ENCODE data around the gene FGF12.

The FGF12 gene

DNA sequence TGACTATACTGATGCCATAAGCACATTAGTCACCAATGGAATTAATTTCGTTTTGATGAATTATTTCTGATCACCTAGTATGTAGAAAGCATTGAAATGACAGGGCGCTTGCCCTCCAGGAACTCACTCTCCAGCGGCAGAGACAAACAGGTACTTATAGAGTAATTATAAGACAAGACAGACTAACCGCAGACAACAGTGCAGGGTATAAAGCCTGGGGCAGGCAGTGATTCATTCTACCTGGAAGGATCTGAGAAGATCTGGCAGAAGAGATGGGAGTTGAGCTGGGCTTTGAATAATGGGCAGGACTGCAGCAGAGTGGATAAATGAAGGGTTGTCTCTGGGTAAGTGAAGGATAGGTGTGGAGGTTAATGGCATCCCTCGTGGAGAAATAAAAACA is 331.8 kb downstream of the FGF12 start:
- in situ Hi-C loops (cut with MboI; ENCODE audit: low pct_unique_long_range_greater_than_20kb, low sequenced_read_pairs, unreplicated experiment) = no loop called here
- TF ChIP-seq CTCF (IDR thresholded peaks at IDR 0.05; ENCODE audit: extremely low read depth, insufficient read depth, missing control alignments) = no peak
- no peak for DNase-seq (ENCODE audit: low spot score)

DNA sequence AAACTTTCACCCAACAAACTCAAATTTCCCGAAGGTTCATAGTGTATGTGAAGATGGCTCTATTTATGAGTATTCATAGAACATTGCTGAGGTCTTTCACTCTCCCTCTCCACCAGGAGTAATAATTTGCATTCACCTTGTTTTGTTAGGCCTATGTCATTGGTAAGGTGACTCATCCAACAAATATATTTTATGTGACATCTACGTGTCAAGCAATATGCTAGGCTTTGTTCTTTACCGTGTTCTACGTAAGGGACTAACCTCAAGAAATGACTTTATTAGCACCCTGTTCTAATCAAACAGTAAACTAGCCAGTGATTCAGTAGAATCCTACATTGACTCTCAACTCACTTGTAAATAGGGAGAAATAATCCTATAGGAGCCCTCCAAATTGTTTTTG is 334.4 kb downstream of the FGF12 start:
- TF ChIP-seq CTCF (IDR thresholded peaks at IDR 0.05; ENCODE audit: extremely low read depth, insufficient read depth, missing control alignments) = no peak
- no peak for DNase-seq (ENCODE audit: low spot score)
- in situ Hi-C loops (cut with MboI; ENCODE audit: low pct_unique_long_range_greater_than_20kb, low sequenced_read_pairs, unreplicated experiment) = no loop called here

- no peak for TF ChIP-seq CTCF (IDR thresholded peaks at IDR 0.05; ENCODE audit: extremely low read depth, insufficient read depth, missing control alignments)
- in situ Hi-C loops (cut with MboI; ENCODE audit: low pct_unique_long_range_greater_than_20kb, low sequenced_read_pairs, unreplicated experiment) = no loop called here
- DNase-seq (ENCODE audit: low spot score) = no peak
These were observed 344.5 kb downstream of the FGF12 start for GRCh38 chr3:192382861-192383260.

DNA sequence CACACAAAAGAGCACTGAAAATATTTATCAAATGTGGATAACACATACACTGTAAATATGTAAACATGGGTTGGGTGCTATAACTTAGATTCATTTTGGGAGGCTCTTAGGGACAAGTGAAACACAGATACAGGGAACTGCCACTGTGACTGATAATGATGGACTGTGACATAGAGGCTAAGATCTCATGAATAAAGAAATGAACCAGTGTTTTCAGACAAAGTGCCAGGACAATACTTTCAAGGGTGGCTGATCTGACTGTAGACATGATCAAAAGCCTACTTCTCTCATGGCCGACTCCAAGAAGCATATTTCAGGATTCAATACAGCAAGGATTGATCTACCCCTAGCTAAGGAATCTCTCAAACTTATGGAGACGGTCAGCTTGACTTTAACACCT is 353.8 kb downstream of the FGF12 start:
- DNase-seq (ENCODE audit: low spot score) = no peak
- in situ Hi-C loops (cut with MboI; ENCODE audit: low pct_unique_long_range_greater_than_20kb, low sequenced_read_pairs, unreplicated experiment) = no loop called here
- no peak for TF ChIP-seq CTCF (IDR thresholded peaks at IDR 0.05; ENCODE audit: extremely low read depth, insufficient read depth, missing control alignments)

GRCh38 chr3:192373032-192373431 is 354.3 kb downstream of the FGF12 start:
- TF ChIP-seq CTCF (IDR thresholded peaks at IDR 0.05; ENCODE audit: extremely low read depth, insufficient read depth, missing control alignments) = no peak
- DNase-seq (ENCODE audit: low spot score) = no peak
- in situ Hi-C loops (cut with MboI; ENCODE audit: low pct_unique_long_range_greater_than_20kb, low sequenced_read_pairs, unreplicated experiment) = no loop called here

- no peak for DNase-seq (ENCODE audit: low spot score)
- in situ Hi-C loops (cut with MboI; ENCODE audit: low pct_unique_long_range_greater_than_20kb, low sequenced_read_pairs, unreplicated experiment) = no loop called here
- no peak for TF ChIP-seq CTCF (IDR thresholded peaks at IDR 0.05; ENCODE audit: extremely low read depth, insufficient read depth, missing control alignments)
These were observed 354.7 kb downstream of the FGF12 start for GRCh38 chr3:192372616-192373015.

- no peak for TF ChIP-seq CTCF (IDR thresholded peaks at IDR 0.05; ENCODE audit: extremely low read depth, insufficient read depth, missing control alignments)
- in situ Hi-C loops (cut with MboI; ENCODE audit: low pct_unique_long_range_greater_than_20kb, low sequenced_read_pairs, unreplicated experiment) = no loop called here
- DNase-seq (ENCODE audit: low spot score) = no peak
These were observed 355.4 kb downstream of the FGF12 start for GRCh38 chr3:192371870-192372400.

Measured in GM13977 (cell line).